Uterus (tissue), 4 donors: ENCODE data around the gene BLACAT1. TPM values are rescaled to one million over a fixed set of nuclear protein-coding genes. Genes with fewer than 3 reads are reported as not detected.

Source experiments
- DNase-seq, 2 donors: peaks; one replicate each; pipeline ENCODE4 v3.0.0-alpha.2; 2019 to 2020
- H3K27ac ChIP-seq, 2 donors: fragments of 200-600 bp; sonication (generic); 1 replicate in 1 of 2; 2 replicates in 1 of 2; pipeline ENCODE4 v1.5.1; 2016 to 2018
- H3K27me3 ChIP-seq, 2 donors: fragments of 200-600 bp; sonication (generic); one replicate each; pipeline ENCODE4 v1.5.1; 2018 to 2019; ENCODE audit warnings: control low read depth in 1 of 2
- H3K36me3 ChIP-seq, 2 donors: fragments of 200-600 bp; sonication (generic); one replicate each; pipeline ENCODE4 v1.5.1; 2019; ENCODE audit warnings: control low read depth in 1 of 2
- H3K4me1 ChIP-seq, 2 donors: fragments of 200-600 bp; sonication (generic); one replicate each; pipeline ENCODE4 v1.5.1; 2018 to 2019; ENCODE audit warnings: control low read depth in 1 of 2
- H3K4me3 ChIP-seq, 2 donors: fragments of 200-600 bp; sonication (generic); 1 replicate in 1 of 2; 2 replicates in 1 of 2; pipeline ENCODE4 v1.5.1; 2018 to 2019; ENCODE audit warnings: mild to moderate bottlenecking in 1 of 2
- H3K9me3 ChIP-seq, 2 donors: fragments of 200-600 bp; sonication (generic); one replicate each; pipeline ENCODE4 v1.5.1; 2019; ENCODE audit warnings: control low read depth in 1 of 2
- CTCF ChIP-seq, 4 experiments: fragments of 200-600 bp in 2 of 4; fragments of 450-650 bp in 2 of 4; sonication (generic) in 2 of 4; IDR thresholded peaks; one replicate each; pipeline ENCODE4 v1.5.1; 2016 to 2019; ENCODE audit warnings: antibody characterized with exemption in 4 of 4, mild to moderate bottlenecking in 2 of 4, moderate library complexity in 1 of 4
- POLR2A ChIP-seq, 2 donors: fragments of 450-650 bp; IDR thresholded peaks; one replicate each; pipeline ENCODE4 v1.6.1; 2016; ENCODE audit warnings: antibody characterized with exemption in 2 of 2, mild to moderate bottlenecking in 1 of 2, moderate library complexity in 1 of 2
- intact Hi-C: fragments of 100-400 bp; cut with DNase I; formaldehyde crosslinking; loops from one replicate; pipeline ENCODE4 v1.15.1; 2023; ENCODE audit warnings: low total_unique reads
- total RNA-seq, 4 donors: library from RNA; depleted of rRNA in 3 of 4; stranded (reverse); fragments of >200 nt in 3 of 4; gene quantifications; one replicate each; pipeline versions ENCODE4 v1.1.0 to v1.2.4, GENCODE V29; 2014 to 2023
- donor health status: DM: yes; HTN: yes; CAD: no.

Gene BLACAT1
- total RNA-seq, 4 donors from 2014 or later: 0.52 to 1.0 TPM; not detected in 2

- Histone ChIP-seq H3K4me3 (peak overlapping the region; percentile 4 to 39), H3K36me3 (no peaks in the 10 kb centered on the region), H3K27ac (no peak overlapping the region), H3K27me3 (no peaks in the 10 kb centered on the region), H3K4me1 (no peaks in the 10 kb centered on the region), H3K9me3 (no peaks in the 10 kb centered on the region)
- intact Hi-C loops: no loop called here
- TF ChIP-seq CTCF (IDR thresholded peaks at IDR 0.05): peak; percentile 67 to 79 (median 74)
- TF ChIP-seq POLR2A (IDR thresholded peaks at IDR 0.05): no peak
- DNase-seq: peak in 1 of 2 donors; percentile 69
Observed at GRCh38 chr1:205430696-205431305, 25.0 kb downstream of the BLACAT1 start.

GRCh38 chr1:205429762-205430695 is 25.8 kb downstream of the BLACAT1 start:
- H3K9me3 ChIP-seq: no peaks in the 10 kb centered on the region
- peak overlapping the region; percentile 4 to 39 for H3K4me3 ChIP-seq
- no peak overlapping the region for H3K27ac ChIP-seq
- H3K36me3 ChIP-seq: no peaks in the 10 kb centered on the region
- H3K4me1 ChIP-seq: no peaks in the 10 kb centered on the region
- TF ChIP-seq POLR2A (IDR thresholded peaks at IDR 0.05) (no peak), CTCF (IDR thresholded peaks at IDR 0.05) (no peak)
- intact Hi-C loops: no loop called here
- H3K27me3 ChIP-seq: no peaks in the 10 kb centered on the region
- no peak for DNase-seq

- H3K27me3 ChIP-seq: no peaks in the 10 kb centered on the region
- H3K4me1 ChIP-seq: no peaks in the 10 kb centered on the region
- TF ChIP-seq CTCF (IDR thresholded peaks at IDR 0.05): no peak
- TF ChIP-seq POLR2A (IDR thresholded peaks at IDR 0.05): no peak
- no peaks in the 10 kb centered on the region for H3K36me3 ChIP-seq
- H3K27ac ChIP-seq: no peak overlapping the region
- intact Hi-C loops: no loop called here
- H3K9me3 ChIP-seq: no peaks in the 10 kb centered on the region
- DNase-seq: no peak
- H3K4me3 ChIP-seq: no peak overlapping the region
Observed at GRCh38 chr1:205424901-205425600, 30.8 kb downstream of the BLACAT1 start.

- intact Hi-C loops: no loop called here
- H3K27ac ChIP-seq: no peak overlapping the region
- H3K9me3 ChIP-seq: no peaks in the 10 kb centered on the region
- H3K4me1 ChIP-seq: no peaks in the 10 kb centered on the region
- no peaks in the 10 kb centered on the region for H3K27me3 ChIP-seq
- no peak for DNase-seq
- H3K4me3 ChIP-seq: no peak overlapping the region
- TF ChIP-seq CTCF (IDR thresholded peaks at IDR 0.05): no peak
- no peak for TF ChIP-seq POLR2A (IDR thresholded peaks at IDR 0.05)
- no peaks in the 10 kb centered on the region for H3K36me3 ChIP-seq
Observed at GRCh38 chr1:205423814-205424399, 31.9 kb downstream of the BLACAT1 start.
